ENCODE measurements around the gene ST6GAL1.

ST6GAL1 gene

DNA sequence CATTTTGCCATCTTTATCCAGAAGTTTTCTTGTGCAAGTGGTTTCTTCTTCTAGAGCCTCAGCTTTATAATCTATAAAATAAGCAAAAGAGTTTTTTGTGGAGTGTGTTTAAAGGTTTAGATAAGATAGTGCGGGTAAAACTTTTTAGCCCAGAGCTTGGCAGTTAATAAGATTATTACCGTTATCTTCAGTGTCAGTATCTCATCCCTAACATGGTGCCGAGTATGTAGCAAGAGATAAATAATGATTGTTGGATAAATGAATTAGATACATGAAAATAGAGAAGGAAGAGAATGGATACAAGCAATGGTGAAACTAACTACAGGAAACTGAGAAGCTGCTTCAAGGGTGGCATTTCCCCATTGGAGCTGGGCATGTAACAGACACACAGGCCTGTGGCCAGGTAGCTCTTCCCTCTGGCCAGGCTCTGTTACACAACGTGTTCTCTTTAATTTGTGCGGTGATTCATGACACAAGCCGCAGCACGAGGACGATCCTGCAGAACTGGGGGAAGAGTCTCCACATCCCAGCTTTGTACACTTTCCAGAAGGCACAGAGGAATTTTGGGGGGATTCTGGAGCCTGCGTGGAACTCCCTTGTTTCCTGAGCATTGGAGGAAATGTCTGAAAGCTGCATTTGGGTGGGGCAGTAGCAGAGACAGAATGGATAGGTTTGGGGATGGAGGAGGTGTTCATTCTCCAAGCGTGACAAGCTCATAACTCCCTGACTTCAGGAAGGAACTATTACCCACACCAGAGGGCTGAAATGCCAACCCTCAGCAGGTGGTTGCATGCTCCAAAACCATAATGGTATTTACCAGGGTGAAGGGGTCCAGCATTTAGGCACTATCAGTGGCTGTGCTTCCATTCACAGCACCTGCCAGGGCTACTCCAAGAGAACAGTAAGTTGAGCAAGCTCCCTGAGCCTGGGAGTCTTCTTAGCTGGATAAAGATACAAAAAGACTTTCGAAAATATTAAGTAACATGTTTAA lies 14.2 kb upstream of the ST6GAL1 start:
- no peak for DNase-seq (ENCODE audit: low read depth in 1 of 2, low spot score in 1 of 2)

DNA sequence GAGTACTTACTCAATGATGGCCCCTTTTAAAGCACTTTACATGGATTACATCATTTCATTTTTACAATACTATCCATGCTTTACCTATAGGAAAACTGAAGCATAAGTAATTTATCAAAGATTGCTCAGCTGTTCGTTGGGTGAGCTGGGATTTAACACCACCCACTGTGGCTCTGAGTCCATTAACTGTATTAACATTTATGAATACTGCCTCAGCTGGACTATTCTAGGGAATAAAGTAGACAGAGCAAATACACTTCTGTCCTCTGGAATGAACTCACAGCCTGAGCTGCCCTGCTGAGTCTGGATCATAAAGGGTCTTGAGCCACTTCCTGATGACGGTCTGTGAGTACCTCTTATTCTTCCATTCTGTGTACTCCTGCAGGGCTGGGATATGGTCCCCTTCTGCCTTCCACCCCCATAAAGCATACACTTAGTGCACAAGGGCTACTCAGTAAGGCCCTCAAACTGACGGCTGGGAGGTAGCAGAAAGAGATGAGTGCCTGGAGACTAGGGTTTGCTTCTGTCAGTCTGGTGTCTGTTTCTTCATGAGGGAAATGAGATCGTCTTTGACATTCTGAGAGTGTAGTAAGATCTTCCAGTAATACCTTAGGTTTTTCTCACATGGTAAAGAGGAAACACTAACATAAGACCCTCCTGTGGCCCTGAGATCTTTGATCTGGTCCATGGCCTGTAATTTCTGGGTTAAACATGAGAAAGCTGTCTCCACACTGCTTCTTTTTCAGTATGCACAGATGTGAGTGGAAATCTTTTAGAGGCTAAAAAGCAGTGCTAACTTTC lies 12.6 kb upstream of the ST6GAL1 start:
- no peak for DNase-seq (ENCODE audit: low read depth in 1 of 2, low spot score in 1 of 2)

DNA sequence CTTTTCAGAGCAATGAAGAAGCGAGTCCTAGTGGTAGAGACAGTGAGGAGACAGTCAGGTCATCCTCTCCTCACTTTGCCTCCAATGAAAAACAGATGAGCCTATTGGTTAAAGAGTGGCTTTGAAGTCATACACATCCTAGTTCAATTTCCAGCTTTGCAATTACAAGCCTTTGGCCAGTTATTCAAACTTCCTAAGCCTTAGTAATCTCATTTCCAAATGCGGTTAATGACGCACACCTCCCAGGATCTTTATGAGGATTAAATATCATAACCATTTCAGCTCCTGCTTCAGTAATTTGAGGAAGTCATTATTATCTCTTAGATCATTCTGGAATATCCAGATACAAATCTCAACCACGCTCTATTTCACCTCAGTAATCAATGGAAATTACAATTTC lies 10.0 kb upstream of the ST6GAL1 start:
- DNase-seq (ENCODE audit: low read depth in 1 of 2, low spot score in 1 of 2) = no peak

DNA sequence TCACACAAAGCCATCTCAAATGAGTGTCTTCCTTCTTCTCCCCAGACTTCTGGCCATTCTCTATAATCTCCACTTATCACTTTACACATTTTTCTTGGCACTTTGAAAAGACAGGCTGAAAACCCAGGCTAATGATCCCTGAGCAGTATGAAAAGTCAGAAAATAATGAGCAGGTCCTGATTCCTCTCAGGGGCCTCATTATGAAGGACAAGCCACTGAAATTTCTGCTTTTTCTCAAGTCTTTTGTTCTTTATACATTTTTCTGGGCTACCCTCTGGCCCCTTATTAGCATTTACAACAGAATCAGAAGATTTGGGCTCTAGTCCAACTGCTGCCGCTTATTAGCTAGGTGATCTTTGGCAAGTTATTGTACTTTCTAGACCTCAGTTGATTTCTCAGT lies 9.5 kb upstream of the ST6GAL1 start:
- DNase-seq (ENCODE audit: low read depth in 1 of 2, low spot score in 1 of 2) = no peak

DNA sequence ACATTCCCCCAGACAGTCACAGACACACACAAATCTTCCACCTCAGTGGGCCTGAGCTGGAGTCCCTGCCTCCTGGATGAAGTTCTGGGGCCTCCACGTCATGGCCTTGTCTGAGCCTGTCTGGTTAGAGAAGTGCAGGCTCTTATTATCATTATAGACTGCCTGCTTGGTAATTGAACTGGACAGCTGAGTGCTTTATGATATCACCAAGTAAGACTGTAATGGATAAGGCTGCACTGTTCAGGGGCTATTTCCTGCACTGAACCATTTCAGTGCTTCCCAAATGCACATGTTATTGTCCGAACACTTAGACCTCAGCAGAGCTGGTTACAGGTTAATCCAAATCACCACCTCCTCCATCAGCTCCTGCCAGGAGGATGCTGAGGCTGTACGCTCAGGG lies 8.7 kb upstream of the ST6GAL1 start:
- DNase-seq (ENCODE audit: low read depth in 1 of 2, low spot score in 1 of 2) = no peak

DNA sequence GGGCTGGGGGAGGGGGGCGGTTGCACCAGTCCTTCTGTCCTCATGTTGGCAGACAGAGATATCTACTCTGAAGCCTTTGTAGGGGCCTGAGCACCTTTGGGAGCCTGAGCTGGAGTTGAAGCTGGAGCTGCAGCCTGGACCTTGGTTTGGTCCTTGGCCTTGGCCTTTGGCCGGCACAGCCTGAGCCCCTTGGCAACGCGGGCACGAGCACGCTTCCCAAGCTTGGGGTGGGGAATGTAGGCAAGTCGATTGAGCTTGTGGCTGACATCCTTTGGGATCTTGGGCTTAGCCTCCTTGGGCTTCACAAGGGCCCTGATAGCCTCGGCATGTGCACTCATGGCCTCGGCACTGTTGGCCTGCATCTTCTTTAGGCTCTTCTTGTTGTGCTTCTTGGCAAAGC lies 8.1 kb upstream of the ST6GAL1 start:
- no peak for DNase-seq (ENCODE audit: low read depth in 1 of 2, low spot score in 1 of 2)

DNA sequence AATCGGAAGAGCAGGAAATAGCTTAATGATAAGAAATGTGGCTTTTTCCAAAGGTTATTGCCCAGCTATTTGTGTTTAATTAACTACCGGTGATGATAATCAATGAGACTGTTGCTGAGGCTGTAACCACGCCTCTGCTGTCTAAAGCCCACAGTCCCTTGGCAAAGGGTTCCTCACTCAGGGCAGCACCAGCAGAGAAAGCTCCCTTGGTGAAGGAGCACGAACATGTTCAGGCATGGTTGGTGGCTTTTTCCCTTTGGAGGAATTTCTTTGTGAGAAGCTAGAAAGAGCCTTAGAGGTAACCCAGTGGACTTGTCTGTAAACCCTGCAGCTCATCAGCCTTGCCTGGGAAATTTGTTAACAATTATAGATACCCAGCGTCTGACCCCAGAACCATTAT lies 7.5 kb upstream of the ST6GAL1 start:
- DNase-seq (ENCODE audit: low read depth in 1 of 2, low spot score in 1 of 2) = no peak

DNA sequence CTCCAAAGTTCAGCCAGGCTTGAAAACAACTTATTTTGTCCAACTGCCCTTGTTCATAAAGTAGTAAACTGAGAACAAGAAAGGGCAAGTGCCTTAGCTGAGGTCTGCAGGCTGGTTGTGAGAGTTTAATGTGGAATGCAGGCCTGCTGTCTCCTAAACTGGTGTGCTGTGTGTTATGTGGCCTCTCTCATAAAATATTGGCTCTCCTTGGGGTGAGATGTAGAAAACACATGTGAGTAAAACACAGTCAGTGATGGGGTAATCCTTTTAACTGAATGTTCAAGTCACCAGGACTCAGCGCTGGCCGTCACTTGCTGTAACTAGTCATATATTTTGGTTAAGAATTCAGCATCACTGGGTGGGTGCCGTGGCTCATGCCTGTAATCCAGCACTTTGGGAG lies 7.1 kb upstream of the ST6GAL1 start:
- no peak for DNase-seq (ENCODE audit: low read depth in 1 of 2, low spot score in 1 of 2)

DNA sequence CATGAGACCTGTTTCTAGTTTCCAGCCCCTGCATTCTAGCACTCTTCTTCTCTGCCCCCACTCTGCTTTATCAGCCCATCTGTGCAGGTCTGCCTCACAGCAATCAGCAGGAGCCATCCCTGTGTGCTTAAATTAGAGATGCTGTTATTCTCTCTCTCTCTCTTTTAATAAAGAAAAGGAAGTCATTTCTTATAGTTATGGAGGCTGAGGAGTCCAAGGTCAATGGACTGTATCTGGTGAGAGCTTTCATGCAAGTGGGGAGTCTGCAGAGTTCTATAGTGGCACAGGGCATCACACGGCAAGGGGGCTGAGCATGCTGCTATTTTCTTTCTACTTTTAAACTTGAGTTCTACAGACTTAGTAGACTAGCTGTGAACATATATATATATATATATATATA lies 4.5 kb upstream of the ST6GAL1 start:
- DNase-seq (ENCODE audit: low read depth in 1 of 2, low spot score in 1 of 2) = no peak

DNA sequence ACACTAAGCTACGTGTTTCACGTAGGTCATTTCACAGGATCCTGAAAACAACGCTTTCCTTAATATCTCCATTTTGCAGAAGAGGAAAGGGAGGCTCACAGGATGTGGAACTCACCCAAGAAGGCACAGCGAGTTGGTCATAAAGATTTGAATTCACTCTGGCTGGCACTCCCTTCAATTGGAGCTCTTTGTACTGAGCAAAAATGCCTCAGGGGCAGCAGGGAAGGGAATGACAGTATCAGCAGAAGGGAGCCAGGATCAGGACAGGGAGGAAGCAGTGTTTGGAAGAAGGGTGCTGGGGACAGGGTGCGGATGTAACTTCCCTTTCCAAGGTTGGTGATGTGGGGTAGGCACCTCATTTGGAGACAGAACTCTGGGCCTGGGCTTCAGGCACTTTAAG lies 1.1 kb upstream of the ST6GAL1 start:
- DNase-seq (ENCODE audit: low read depth in 1 of 2, low spot score in 1 of 2) = no peak

DNA sequence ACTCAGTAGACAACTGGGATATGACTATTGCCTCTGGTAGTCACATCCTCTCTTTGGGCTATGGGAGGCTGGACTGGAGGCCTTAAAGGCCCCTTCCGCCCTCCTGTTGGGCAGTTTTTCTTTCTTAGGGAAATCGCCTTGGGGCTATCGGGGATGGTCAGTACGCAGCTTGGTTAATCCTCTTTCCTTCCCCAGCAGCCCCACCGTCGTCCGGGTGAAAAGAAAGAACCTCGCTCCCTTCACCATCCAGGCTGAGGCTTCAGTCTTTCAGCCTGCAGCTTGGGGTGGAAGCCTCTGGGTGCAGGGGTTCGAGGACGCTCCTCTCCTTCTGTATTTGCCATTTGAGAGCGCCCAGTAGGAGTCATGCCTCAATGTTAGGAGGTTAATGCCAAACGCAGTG lies 641 bp upstream of the ST6GAL1 start:
- DNase-seq (ENCODE audit: low read depth in 1 of 2, low spot score in 1 of 2) = no peak

DNA sequence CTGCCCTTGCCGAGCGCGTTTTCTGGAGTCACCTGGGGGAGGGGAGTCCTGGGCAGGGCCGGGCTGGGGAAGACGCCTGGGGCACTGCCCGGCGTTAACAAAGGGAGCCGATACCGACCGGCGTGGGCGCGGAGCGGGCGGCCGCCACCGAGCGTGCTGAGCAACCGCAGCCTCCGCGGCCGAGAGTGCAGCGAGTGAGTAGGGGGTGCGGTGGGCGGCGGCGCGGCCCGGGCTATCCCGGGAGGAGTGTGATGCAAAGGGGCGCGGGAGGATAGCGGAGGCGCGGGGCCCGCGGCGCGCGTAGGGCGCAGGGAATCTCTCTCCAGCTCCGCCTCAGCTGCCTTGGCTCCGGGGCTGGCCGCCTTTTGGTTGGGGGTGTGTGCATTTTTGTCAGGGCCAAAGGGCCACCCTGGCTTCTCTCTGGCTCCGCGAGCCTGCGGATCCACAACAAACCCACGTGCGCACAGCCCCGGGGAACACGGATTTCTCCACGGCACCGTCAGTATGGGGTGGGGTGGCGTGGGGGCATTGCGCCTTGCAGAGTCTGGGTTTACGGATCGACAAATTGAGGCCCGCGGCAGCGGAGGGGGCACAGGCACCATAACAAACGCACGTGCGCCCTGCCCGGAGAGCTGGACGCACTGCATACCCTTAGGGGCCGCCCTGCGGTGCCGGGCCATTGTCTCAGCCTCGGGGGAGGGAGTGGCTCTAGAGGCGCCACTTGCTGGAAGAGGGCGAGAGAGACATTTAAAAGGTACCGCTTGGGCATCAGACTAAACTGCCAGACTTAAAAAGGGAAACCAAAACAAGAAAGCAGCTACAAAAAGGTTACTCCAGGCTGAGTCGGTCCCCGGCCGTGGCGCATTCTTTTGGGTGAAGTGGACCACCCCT lies 560 bp downstream of the ST6GAL1 start:
- peak; percentile 43 to 50 for DNase-seq (ENCODE audit: low read depth in 1 of 2, low spot score in 1 of 2)

DNA sequence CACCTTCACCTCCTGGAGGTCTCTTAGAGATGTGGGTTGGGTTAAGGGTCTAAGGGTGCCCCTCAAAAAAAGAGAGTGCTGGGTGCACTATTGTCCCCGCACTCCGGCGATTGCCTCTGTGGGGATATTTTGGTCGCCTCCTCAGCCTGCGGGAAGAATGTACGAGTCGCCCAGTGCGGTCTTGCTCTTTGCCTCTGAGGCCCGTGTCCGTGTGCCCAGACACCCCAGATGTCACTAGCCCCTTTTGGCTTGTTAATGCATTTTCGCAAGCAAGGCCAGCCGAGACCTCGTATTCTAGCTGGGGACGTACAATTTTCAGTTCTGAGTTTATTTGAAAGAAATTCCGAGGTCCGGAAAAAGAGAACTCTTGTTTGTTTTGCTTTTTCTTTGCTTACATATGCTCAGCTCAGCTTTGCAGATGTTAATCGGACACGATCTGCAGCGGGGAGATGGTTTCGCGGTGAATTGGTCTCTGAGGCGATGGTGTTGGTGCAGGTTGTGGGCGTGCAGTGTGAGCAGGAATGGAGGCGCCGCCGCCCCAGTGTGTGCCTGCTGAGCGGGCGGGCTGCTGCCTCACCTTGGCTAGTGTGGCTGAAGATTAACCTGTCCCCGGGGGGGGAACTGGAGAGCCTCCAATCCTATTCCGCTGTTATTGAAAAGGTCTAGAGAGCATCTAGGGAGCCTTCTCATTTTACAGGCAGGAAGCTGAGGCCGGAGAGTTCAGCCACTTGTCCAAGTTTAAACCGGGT lies 1.4 kb downstream of the ST6GAL1 start:
- DNase-seq (ENCODE audit: low read depth in 1 of 2, low spot score in 1 of 2) = peak; percentile 47 to 60

DNA sequence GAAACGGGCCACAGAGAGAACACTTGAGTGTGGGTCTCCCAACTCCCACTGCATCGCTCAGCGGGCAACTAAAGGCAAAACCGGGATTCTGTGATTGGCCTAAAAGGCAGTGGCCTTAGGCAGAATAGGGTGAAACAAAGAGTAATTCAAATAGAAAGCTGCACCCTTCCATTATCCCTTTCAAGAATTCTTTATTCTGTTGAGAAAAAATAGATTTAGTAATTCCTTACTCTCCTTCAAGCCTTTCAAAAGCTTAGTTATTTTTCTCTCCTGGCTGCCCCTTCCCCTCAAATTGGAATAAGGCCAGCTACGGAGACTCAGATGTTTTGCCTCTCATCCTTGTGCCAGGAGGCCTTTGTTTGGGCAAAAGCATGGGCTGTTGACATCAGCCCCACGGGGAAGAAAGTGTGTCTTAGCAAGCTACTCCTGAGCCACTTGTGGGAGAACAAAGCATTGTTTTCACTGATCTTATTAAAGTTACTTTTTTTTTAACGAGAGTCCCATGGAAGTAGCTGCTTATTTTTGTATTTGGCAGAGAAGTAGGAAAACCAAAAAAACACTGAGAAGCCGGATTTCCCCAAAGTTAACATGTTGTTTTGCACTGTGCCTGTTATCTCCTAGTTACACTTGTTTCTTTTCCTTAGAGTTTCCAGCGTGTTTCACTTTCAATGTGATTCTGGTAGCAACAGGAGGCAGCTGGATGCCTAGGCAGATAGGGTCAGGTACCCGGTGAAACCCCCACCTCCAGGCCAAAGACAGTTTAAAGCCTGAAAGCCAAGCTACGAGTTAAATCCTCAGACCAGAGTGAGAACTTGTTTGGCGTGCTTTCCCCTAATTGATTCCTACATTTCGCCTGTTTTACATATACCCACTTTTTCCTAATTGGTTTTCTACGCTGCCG lies 2.2 kb downstream of the ST6GAL1 start:
- DNase-seq (ENCODE audit: low read depth in 1 of 2, low spot score in 1 of 2) = no peak

DNA sequence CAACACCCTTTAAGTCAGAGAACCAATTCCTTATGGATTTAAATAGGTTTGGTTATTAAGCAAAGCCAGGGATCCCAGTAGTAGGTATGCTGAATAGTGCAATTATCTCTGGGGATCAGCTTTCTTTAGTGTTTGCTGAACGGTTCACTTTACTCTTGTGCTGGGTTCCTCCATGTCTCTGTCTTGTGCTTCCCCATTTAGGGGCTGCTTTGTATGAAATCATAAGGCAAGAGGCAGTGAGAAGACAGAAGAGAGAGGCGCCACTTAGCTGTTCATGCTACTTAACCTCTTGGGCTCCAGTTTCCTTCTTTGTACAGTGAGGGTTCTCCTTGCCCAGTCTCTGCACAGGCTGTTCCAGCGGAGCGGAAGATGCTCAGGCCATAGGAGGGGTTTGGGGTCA lies 3.5 kb downstream of the ST6GAL1 start:
- DNase-seq (ENCODE audit: low read depth in 1 of 2, low spot score in 1 of 2) = no peak

DNA sequence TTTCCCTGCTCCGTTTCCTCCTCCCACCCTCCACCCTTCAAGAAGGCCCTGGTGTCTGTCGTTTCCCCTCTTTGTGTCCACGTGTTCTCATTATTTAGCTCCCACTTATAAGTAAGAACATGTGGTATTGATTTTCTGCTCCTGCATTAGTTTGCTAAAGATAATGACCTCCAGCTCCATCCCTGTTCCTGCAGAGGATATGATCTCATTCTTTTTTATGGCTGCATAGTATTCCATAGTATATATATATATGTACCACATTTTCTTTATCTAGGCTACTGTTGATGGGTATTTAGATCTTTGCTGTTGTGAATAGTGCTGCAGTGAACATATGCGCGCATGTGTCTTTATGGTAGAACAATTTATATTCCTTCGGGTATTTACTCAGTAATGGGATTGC lies 4.8 kb downstream of the ST6GAL1 start:
- DNase-seq (ENCODE audit: low read depth in 1 of 2, low spot score in 1 of 2) = no peak

DNA sequence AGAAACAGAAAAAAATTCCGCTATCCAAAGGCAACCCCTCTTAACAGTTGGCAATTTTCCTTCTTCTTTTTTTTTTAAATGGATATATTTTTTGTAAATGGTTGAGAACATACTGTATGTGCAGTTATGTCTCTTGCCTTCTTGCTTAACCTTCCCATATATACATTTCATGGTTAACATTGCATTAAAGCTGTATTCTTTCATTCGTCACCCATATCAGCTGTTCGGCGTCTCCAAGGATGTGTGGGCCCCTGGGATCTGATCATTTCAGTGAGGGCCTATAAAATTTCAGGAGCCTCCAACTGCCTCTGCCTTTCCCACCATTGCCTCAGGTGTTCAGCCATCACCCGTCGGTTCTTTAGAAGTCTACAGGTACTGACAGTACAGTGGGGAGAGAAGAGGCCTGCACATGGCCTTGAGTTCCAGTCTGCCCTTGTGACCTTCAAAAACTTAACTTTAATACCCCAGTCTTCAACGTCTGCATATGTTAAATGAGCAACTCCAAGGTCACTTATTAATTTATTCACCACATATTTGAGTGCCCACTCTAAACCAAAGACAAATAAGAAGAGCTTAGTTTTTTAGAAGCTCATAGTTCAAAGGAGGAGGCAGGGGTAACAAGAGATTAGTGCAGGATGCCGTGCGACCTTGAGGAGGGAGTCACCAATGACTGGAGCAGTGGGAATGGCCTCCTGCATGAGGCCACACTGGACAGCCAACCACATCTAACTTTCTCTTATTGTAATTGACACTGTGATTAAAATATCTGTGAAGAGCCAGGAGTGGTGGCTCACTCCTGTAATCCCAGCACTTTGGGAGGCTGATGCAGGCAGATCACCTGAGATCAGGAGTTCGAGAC lies 6.9 kb downstream of the ST6GAL1 start:
- no peak for DNase-seq (ENCODE audit: low read depth in 1 of 2, low spot score in 1 of 2)

DNA sequence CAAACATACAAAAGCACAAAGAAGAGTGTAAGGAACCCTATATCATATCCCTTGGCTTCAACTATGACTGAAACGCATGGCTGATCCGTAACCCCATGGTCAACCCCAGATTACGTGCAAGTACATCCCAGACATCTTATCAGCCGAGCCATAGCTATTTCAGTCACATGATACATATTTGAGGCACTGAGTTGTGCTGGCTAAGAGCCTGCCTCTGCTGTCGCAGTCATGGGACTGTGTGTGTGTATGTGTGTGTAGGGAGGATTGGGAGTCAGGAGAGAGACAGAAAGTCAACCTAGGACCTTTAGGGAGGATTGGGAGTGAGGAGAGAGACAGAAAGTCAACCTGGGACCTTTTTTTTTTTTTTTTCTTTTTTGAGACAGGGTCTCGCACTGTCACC lies 8.4 kb downstream of the ST6GAL1 start:
- no peak for DNase-seq (ENCODE audit: low read depth in 1 of 2, low spot score in 1 of 2)

DNA sequence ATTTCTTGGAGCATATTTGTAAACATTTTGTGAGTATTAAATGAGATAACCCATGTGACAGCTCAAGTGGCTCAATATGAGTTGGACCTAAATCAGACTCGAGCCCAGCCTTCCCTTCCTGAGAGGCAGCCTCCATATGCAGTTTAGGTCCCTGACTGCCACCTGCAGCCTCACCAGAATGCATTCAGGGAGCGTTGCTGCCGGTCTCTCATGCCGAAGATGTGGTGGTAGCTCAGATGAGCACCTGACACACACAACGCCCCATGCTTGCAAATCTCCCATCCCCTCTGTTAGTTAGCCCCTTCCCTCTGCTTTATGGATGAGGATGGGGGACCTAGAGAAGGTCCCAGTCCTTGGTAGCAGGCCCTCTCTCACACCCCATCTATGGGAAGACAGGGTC lies 9.2 kb downstream of the ST6GAL1 start:
- DNase-seq (ENCODE audit: low read depth in 1 of 2, low spot score in 1 of 2) = no peak
